Gastroesophageal sphincter (tissue), 3 donors: Measurements from ENCODE around the gene HDC.

ENCODE experiments used
- EP300 ChIP-seq: sonication (generic); formaldehyde crosslinking; IDR thresholded peaks from one replicate; pipeline ENCODE4 v1.6.1; 2017; ENCODE audit warnings: antibody characterized with exemption, mild to moderate bottlenecking
- TF ChIP-seq, protein P1 (sequence below), 4 experiments: fragments of 200-600 bp in 2 of 4; fragments of 450-650 bp in 2 of 4; sonication (generic) in 1 of 4; IDR thresholded peaks; one replicate each; pipeline ENCODE4 v1.5.1; 2017 to 2019; ENCODE audit warnings: antibody characterized with exemption in 4 of 4, mild to moderate bottlenecking in 2 of 4, moderate library complexity in 2 of 4

DNA sequence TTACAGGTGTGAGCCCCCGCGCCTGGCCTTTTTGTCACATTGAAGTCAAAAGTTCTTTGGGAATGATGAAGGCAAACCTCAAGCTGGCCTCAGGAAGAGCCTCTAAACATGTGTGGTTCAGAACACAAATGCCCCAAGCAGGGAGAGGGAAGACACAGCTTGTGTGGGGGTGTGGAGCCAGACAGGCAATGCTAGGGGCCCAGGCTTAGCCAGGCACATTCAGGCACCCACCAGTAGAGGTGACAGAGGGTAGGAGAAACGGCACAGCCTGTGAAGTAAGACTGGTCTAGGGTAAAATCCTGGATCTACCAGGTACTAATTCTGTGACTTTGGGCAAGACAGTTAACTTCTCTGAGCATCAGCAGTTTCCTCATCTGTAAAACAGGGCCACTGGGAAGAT lies 3.5 kb downstream of the HDC start:
- TF ChIP-seq, protein P1, sequence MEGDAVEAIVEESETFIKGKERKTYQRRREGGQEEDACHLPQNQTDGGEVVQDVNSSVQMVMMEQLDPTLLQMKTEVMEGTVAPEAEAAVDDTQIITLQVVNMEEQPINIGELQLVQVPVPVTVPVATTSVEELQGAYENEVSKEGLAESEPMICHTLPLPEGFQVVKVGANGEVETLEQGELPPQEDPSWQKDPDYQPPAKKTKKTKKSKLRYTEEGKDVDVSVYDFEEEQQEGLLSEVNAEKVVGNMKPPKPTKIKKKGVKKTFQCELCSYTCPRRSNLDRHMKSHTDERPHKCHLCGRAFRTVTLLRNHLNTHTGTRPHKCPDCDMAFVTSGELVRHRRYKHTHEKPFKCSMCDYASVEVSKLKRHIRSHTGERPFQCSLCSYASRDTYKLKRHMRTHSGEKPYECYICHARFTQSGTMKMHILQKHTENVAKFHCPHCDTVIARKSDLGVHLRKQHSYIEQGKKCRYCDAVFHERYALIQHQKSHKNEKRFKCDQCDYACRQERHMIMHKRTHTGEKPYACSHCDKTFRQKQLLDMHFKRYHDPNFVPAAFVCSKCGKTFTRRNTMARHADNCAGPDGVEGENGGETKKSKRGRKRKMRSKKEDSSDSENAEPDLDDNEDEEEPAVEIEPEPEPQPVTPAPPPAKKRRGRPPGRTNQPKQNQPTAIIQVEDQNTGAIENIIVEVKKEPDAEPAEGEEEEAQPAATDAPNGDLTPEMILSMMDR (IDR thresholded peaks at IDR 0.05) = no peak
- TF ChIP-seq EP300 = no peak
